ENCODE data around the gene FAT3. TPM values are rescaled to one million over a fixed set of nuclear protein-coding genes. Genes with fewer than 3 reads are reported as not detected.

FAT3 gene
- total and polyA plus RNA-seq, 2 donors (not counting 1 experiment from before 2014, with no cell fraction given) = 3.9 to 5.9 TPM

GRCh38 chr11:92245700-92246271 lies 21.2 kb downstream of the FAT3 start:
- Histone ChIP-seq H3K9me3 (ENCODE audit: control insufficient read depth, insufficient read depth, low read depth, low read length) (no peaks in the 10 kb centered on the region), H3K4me2 (ENCODE audit: extremely low read depth, insufficient read depth, low read length) (no peak overlapping the region), H3K4me3 (replicated peaks in 1 of 4; ENCODE audit: control extremely low read depth in 1 of 4, insufficient read depth in 1 of 4, low read depth in 3 of 4, low read length in 4 of 4) (no peak overlapping the region), H4K20me1 (ENCODE audit: control insufficient read depth, extremely low read depth, insufficient read depth, low read length) (no peaks in the 10 kb centered on the region), H2AFZ (ENCODE audit: low read length) (no peak overlapping the region), H3K9ac (ENCODE audit: insufficient read depth, low read length) (no peak overlapping the region), H3K36me3 (ENCODE audit: control insufficient read depth, insufficient read depth, low read length) (no peaks in the 10 kb centered on the region), H3K27ac (ENCODE audit: insufficient read depth, low read length) (no peak overlapping the region), H3K79me2 (ENCODE audit: control insufficient read depth, insufficient read depth, low read length) (no peaks in the 10 kb centered on the region), H3K27me3 (ENCODE audit: control insufficient read depth, insufficient read depth, low read length) (no peaks in the 10 kb centered on the region), H3K4me1 (ENCODE audit: control insufficient read depth, extremely low read depth, insufficient read depth, low read length) (no peaks in the 10 kb centered on the region)
- TF ChIP-seq CTCF (conservative IDR thresholded peaks at IDR 0.05 in 1 of 2, IDR thresholded peaks at IDR 0.05 in 1 of 2; ENCODE audit: low read depth in 1 of 2, low read length in 2 of 2) (no peak), EZH2 (IDR thresholded peaks at IDR 0.05; ENCODE audit: low read length, missing control alignments) (no peak)
- DNase-seq (ENCODE audit: low read depth in 2 of 2) = no peak

DNA sequence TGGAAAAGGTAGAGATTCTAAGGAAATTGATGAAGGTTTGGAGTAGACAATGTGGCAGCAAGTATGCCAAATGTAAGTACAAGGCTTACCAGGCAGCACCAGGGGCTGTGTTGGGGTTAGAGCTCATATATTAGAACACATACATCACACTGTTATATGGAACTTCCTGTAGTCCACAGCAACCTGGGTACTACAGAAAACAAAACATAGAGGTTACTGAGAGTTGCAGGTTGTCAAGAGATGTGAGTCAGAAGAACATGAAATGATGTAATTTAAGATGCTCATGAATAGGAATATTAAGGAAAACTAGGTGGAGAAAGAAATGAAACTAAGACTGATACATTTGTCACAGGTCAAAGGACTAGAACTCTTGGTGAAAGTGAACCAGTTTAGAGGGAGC lies 22.0 kb downstream of the FAT3 start:
- Histone ChIP-seq H3K27me3 (ENCODE audit: control insufficient read depth, insufficient read depth, low read length) (no peaks in the 10 kb centered on the region), H2AFZ (ENCODE audit: low read length) (no peak overlapping the region), H3K9ac (ENCODE audit: insufficient read depth, low read length) (no peak overlapping the region), H3K27ac (ENCODE audit: insufficient read depth, low read length) (no peak overlapping the region), H3K36me3 (ENCODE audit: control insufficient read depth, insufficient read depth, low read length) (no peaks in the 10 kb centered on the region), H3K79me2 (ENCODE audit: control insufficient read depth, insufficient read depth, low read length) (no peaks in the 10 kb centered on the region), H3K4me2 (ENCODE audit: extremely low read depth, insufficient read depth, low read length) (no peak overlapping the region), H3K4me3 (replicated peaks in 1 of 4; ENCODE audit: control extremely low read depth in 1 of 4, insufficient read depth in 1 of 4, low read depth in 3 of 4, low read length in 4 of 4) (no peak overlapping the region), H3K9me3 (ENCODE audit: control insufficient read depth, insufficient read depth, low read depth, low read length) (no peaks in the 10 kb centered on the region), H3K4me1 (ENCODE audit: control insufficient read depth, extremely low read depth, insufficient read depth, low read length) (no peaks in the 10 kb centered on the region), H4K20me1 (ENCODE audit: control insufficient read depth, extremely low read depth, insufficient read depth, low read length) (no peaks in the 10 kb centered on the region)
- no peak for DNase-seq (ENCODE audit: low read depth in 2 of 2)
- TF ChIP-seq EZH2 (IDR thresholded peaks at IDR 0.05; ENCODE audit: low read length, missing control alignments) (no peak), CTCF (conservative IDR thresholded peaks at IDR 0.05 in 1 of 2, IDR thresholded peaks at IDR 0.05 in 1 of 2; ENCODE audit: low read depth in 1 of 2, low read length in 2 of 2) (no peak)

- no peaks in the 10 kb centered on the region for H3K79me2 ChIP-seq (ENCODE audit: control insufficient read depth, insufficient read depth, low read length)
- no peak overlapping the region for H2AFZ ChIP-seq (ENCODE audit: low read length)
- H3K4me2 ChIP-seq (ENCODE audit: extremely low read depth, insufficient read depth, low read length) = no peak overlapping the region
- no peak overlapping the region for H3K9ac ChIP-seq (ENCODE audit: insufficient read depth, low read length)
- H3K36me3 ChIP-seq (ENCODE audit: control insufficient read depth, insufficient read depth, low read length) = no peaks in the 10 kb centered on the region
- H3K4me3 ChIP-seq (replicated peaks in 1 of 4; ENCODE audit: control extremely low read depth in 1 of 4, insufficient read depth in 1 of 4, low read depth in 3 of 4, low read length in 4 of 4) = no peak overlapping the region
- TF ChIP-seq CTCF (conservative IDR thresholded peaks at IDR 0.05 in 1 of 2, IDR thresholded peaks at IDR 0.05 in 1 of 2; ENCODE audit: low read depth in 1 of 2, low read length in 2 of 2) = no peak
- no peak for TF ChIP-seq EZH2 (IDR thresholded peaks at IDR 0.05; ENCODE audit: low read length, missing control alignments)
- no peak overlapping the region for H3K27ac ChIP-seq (ENCODE audit: insufficient read depth, low read length)
- no peaks in the 10 kb centered on the region for H3K9me3 ChIP-seq (ENCODE audit: control insufficient read depth, insufficient read depth, low read depth, low read length)
- no peaks in the 10 kb centered on the region for H3K4me1 ChIP-seq (ENCODE audit: control insufficient read depth, extremely low read depth, insufficient read depth, low read length)
- H4K20me1 ChIP-seq (ENCODE audit: control insufficient read depth, extremely low read depth, insufficient read depth, low read length) = no peaks in the 10 kb centered on the region
- H3K27me3 ChIP-seq (ENCODE audit: control insufficient read depth, insufficient read depth, low read length) = no peaks in the 10 kb centered on the region
- DNase-seq (ENCODE audit: low read depth in 2 of 2) = no peak
These were observed 24.6 kb downstream of the FAT3 start for GRCh38 chr11:92249156-92249753.

Data from fibroblast of lung (primary cell).